ENCODE measurements around the gene PTPRN2. TPM values are rescaled to one million over a fixed set of nuclear protein-coding genes. Genes with fewer than 3 reads are reported as not detected.

Gene PTPRN2
- total and polyA plus RNA-seq, 2 of the 13 experiments (the other 11 are each of a cell fraction or from before 2014, with no cell fraction given): 2.5 to 24.2 TPM

- TF ChIP-seq ZFP82 (CRISPR knock-in tag; IDR thresholded peaks at IDR 0.05; ENCODE audit: borderline replicate concordance) (no peak), ZBTB34 (CRISPR knock-in tag; IDR thresholded peaks at IDR 0.05) (no peak), DDIT3 (CRISPR knock-in tag; IDR thresholded peaks at IDR 0.05) (no peak), ZNF558 (CRISPR knock-in tag; IDR thresholded peaks at IDR 0.05; ENCODE audit: borderline replicate concordance) (no peak), ZBTB2 (CRISPR knock-in tag; IDR thresholded peaks at IDR 0.05; ENCODE audit: low read depth) (no peak), ZNF230 (CRISPR knock-in tag; IDR thresholded peaks at IDR 0.05) (no peak), ZNF772 (CRISPR knock-in tag; IDR thresholded peaks at IDR 0.05) (no peak), SNRNP70 (IDR thresholded peaks at IDR 0.05; ENCODE audit: low read depth, low read length) (no peak), ZBTB37 (CRISPR knock-in tag; IDR thresholded peaks at IDR 0.05) (no peak), ZBTB42 (CRISPR knock-in tag; IDR thresholded peaks at IDR 0.05) (no peak), MAFK (conservative IDR thresholded peaks at IDR 0.05 in 1 of 2, IDR thresholded peaks at IDR 0.05 in 1 of 2; ENCODE audit: low read length in 2 of 2) (no peak), CREB3 (CRISPR knock-in tag; IDR thresholded peaks at IDR 0.05) (no peak), UBTF (CRISPR knock-in tag; IDR thresholded peaks at IDR 0.05) (no peak)
Measured at GRCh38 chr7:158064631-158065030, 523.0 kb downstream of the PTPRN2 start (continued).
